HG02798 (cell line): ENCODE results near the gene ME2.
"Not testable (repeated sequence)": the region's sequence is repeated elsewhere in the genome, so short reads cannot be mapped to it uniquely, and the experiment has no call there.

Source experiments
- ATAC-seq: cut with Tn5 transposase; IDR thresholded peaks from one replicate; pipeline ENCODE4 v1.9.1; 2021; ENCODE audit warnings: mild to moderate bottlenecking; ENCODE audit not compliant: unreplicated experiment, poor library complexity

The ME2 gene

GRCh38 chr18:50859793-50860555 lies 18.9 kb upstream of the ME2 start:
- ATAC-seq: no peak

DNA sequence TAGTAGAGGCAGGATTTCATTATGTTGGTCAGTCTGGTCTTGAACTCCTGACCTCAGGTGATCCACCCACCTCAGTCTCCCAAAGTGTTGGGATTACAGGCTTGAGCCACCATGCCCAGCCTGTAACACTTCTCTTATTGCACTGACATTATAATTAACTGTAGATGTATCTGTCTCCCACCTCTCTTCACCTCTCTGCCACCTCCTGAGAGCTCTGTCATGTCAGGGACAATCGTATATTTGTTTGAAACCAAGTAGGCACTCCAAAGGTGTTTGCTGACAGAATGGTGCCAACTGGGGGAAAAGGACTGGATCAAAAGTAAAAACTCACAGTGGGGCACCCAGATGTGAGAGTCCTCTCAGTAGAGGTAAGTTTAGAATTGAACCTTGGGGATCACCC lies 17.3 kb upstream of the ME2 start:
- ATAC-seq: no peak

GRCh38 chr18:50862401-50862800 lies 16.5 kb upstream of the ME2 start:
- ATAC-seq: no peak

- ATAC-seq: no peak
Observed at GRCh38 chr18:50863840-50864375, 15.0 kb upstream of the ME2 start.

- ATAC-seq: no peak
Observed at GRCh38 chr18:50866765-50867164, 12.2 kb upstream of the ME2 start.

GRCh38 chr18:50869150-50869549 lies 9.8 kb upstream of the ME2 start:
- ATAC-seq: no peak

GRCh38 chr18:50870138-50870845 lies 8.6 kb upstream of the ME2 start:
- ATAC-seq: no peak

GRCh38 chr18:50871846-50872245 lies 7.1 kb upstream of the ME2 start:
- ATAC-seq: no peak

DNA sequence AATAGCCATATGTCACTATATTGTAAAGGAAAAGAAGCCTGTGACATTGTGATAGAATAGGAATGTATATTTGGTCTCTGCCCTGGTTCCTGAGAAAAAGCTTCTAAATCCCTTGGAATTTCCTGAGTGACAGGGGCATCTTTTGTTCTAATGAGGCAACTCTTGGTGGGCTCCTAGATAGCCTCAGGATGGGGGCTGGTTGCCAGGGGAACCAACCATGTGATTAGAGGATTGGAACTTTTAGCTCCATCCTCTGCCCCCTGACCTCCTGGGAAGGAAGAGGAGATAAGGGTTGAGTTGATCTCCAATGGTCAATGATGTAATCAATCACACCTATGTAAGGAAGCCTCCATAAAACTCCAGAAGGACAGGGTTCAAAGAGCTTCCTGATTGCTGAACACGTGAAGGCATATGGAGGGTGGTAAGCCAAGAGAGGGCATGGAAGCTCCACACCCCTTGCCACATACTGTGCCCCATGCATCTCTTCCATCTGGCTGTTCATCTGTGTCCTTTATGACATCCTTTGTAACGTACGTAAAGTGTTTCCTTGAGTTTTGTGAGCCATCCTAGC lies 2.9 kb upstream of the ME2 start:
- ATAC-seq: no peak

DNA sequence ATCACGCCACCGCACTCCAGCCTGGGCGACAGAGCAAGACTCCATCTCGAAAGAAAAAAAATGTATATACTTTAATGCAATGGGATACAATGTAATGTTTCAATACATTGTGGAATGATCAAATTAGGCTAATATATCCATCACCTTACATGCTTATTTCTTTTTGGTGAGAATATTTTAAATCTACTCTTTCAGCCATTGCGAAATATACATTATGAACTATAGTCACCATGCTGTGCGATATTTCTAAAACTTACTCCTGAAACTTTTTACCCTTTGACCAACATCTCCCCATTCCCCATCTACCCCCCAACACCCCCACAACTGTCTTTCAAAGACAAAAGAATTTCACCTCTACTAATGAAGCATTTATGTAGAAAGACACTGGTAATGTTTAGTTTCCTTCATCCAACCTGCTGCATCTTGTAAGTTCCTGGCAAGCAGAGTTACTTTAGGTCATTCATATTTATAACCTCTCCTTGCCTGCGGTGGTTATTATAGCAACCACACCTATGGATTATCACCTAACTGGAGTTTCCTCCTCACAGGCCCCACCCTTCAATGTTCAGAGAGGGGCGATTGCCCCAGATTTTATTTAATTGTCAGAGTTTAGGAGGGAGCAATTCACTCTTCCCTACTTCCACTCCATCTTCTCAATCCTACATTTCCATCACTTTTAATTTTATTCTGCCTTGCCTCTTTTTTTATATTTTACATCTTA lies 1.2 kb upstream of the ME2 start:
- ATAC-seq: no peak

- peak; percentile 14 for ATAC-seq
Observed at GRCh38 chr18:50879302-50880118, 592 bp downstream of the ME2 start.

DNA sequence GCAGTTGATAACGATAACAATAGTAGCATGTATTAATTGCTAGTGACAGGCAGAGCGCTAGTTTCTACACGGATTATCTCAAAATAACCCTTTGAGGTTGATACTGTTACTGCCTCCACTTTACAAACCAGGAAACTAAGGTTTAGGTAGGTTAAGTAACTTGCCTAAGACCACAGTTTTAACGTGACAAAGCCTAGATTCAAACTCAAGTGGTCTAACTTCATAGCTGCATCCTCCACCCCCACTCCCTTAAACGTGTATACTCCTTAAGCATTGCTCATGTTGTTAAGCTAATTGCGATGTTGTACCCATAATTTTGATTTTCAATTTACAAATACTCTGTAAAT lies 1.2 kb downstream of the ME2 start:
- ATAC-seq: peak; percentile 4

GRCh38 chr18:50880944-50881343 lies 2.0 kb downstream of the ME2 start:
- ATAC-seq: not testable (repeated sequence)

DNA sequence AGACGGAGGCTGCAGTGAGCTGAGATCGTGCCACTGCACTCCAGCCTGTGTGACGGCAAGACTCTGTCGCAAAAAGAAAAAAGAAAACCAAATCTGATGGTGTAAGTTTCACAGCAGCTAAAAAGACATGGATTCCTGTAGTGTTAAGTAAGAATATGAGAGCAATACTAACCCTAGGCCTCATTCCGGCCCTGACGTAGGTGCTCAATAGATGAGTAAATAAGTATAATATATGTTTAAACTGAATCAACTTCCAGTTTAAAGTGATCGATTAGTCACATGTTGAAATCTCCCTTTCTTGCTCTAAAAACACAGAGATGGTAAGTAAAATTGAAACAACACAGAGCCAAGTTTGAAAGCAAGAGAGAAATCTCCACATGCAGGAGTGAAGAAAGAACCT lies 8.0 kb downstream of the ME2 start:
- no peak for ATAC-seq

DNA sequence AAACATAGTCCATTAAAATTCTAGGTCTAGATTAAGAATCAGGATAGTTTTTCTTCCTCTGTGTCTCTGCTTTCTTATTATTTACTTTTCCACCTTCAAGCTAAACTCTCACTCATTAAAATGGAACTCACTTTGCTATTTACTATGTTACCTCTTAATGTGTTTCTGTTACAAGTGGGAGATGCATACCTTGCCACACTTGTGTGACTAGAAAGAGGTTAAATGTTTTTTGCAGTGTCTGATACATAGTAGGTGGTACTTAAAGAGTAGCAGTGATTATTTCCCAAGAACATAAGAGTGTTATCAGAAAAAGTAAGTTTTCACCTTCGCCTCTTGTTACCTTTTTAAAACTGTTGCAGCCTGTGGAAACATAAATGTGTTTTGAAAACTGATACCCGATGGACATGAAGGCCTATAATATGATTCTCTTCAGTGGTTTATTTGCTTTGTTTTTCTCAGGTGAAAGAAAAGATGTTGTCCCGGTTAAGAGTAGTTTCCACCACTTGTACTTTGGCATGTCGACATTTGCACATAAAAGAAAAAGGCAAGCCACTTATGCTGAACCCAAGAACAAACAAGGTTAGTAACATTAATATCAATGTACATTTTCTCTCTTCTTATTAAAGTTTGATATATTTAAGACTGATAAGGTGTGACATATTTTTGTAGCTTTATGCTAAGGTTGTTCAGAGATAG lies 16.6 kb downstream of the ME2 start:
- no peak for ATAC-seq

GRCh38 chr18:50896093-50896492 lies 17.2 kb downstream of the ME2 start:
- no peak for ATAC-seq

DNA sequence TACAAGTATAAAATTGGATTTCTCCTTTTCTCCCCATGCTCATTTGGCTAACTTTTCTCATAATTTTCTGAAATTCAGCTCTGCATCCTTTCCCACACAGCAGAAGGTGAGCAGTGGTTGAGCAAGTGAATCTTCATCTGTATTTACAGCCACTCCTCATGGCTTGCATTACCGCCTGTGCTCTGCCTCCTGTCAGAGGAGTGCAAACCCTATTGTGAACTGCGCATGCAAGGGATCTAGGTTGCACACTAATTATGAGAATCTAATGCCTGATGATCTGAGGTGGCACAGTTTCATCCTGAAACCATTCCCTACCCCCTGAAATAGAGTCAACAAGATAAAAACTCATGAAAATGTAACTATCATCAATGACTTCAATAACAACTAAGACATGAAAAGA lies 20.0 kb downstream of the ME2 start:
- no peak for ATAC-seq

- ATAC-seq: no peak
Observed at GRCh38 chr18:50902797-50903196, 23.9 kb downstream of the ME2 start.

- ATAC-seq: no peak
Observed at GRCh38 chr18:50906843-50907242, 27.9 kb downstream of the ME2 start.
